AG08395 (cell line): ENCODE data around the gene COL5A1.
A peak's percentile ranks its signal among the peaks of the same experiment; 100 is the strongest.

Source experiments
- DNase-seq: peaks from one replicate; pipeline ENCODE4 v3.0.0; 2012; ENCODE audit warnings: mixed read lengths, low spot score

Gene COL5A1

DNA sequence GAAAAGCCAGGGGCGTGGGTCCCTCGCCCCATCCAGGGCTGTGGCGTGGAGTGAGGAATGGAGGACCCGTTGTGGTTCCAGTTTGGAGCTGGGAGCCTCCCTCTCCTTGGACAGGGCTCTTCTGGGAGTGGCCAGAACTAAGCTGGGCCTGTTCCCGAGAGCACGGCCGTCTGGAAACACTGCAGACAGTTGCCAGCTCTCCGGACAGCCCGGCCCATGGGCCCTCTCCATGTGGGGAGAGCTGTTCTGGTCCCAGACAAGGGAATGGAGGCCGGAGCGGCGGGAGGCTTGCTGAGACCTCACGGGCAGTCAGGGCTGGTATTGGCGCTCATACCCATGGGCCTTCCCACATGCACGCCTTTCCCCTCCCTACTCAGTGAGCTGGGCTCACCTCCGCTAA is 193.8 kb downstream of the COL5A1 start:
- no peak for DNase-seq

DNA sequence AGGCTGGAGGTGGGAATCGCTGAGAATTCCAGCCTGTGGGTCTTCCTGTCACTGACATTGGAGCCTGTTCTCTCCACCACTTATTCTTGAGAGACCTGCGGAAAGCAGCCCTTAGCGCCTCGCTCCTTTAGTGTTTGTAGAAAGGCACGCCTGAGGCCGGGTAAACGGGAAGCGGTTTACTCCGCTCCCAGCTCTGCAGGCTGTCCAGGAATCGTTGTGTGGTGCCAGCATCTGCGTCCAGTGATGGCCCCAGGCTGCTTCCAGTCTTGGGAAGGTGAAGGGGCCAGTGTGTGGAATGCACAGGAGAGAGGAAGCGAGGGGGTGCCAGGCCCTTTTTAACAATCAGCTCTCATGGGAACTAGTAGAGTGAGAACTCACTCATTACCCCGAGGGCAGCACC is 194.4 kb downstream of the COL5A1 start:
- DNase-seq = no peak

DNA sequence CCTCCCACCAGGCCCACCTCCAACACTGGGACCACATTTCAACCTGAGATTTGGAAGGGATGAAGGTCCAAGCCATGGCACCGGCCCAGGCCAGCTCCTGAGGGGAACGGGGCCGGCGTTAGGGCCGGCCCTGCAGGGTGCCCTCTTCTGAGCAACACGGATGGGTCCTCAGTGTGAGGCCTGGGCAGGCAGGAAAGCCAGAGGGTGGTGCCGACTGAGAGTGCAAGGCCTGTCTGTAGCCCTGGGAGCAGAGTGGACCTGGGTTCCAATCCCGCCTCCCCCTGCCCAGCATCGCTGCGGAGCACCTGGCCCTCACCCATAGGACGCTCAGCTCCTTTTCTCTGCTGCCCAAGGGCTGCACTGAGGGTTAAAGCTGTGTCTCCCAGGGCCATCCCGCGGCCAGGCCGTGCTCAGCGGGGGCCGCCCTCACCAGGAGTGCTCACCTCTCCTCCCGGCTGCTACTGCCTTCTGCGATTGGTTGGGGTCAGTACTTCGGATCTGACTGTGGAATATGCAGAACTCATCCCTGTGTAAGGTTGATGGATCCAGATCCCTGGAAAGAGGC is 194.9 kb downstream of the COL5A1 start:
- DNase-seq = no peak

DNA sequence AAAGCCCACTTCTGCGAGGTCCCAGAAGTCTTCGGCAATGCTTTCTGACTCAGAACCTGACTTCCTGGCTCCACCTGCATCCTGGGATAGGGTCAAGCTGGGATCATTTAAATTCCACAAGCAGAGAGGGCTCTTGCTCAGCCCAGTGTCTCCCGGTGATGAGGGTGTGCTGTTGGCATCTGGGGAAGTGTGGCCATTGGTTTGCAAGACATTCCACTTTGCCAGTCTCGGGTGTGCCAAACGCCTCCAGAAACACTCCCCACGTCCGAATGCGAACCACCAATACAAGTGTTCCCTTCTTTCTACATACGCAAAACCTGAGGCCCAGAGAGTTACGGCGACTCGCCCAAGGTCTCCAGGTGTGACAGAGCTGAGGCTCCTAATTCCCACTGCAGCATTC is 195.9 kb downstream of the COL5A1 start:
- no peak for DNase-seq

DNA sequence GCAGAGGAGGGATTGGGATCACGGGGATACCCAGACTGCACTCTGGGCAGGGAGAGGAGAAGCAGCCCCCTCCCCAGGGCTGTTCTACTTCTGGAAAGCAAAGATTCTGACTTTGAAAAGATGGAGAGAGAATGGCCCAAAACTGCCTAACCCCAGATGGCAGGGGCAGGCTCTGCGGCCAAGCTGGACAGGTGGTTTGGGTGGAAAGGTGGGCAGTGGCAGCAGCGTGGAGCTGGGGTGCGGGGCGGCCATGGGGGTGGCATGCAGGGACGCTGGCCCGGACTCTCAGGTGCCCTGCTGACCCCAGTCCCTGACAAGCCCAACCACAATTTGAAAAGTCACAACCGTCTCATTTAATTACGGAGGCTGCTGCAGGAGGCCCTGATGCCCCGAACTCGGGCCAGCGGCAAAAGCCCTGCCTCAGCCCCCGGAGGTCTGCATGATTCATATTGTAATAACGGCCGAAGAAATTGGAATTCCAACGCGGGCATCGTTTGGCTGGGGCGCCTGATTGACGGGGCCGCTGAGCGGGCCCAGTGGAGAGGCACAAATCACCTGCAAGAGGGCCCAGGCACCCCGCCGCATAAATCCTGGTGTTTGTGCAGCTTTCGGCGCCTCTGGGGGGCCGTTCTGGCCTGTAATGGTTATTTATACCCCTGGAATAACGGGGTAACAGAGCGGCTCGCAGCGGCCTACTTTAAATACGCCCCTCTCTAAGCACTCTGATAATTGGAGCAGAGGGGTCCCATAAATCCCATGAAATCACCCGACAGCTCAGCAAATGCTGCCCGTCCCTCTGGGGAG is 197.2 kb downstream of the COL5A1 start:
- no peak for DNase-seq

DNA sequence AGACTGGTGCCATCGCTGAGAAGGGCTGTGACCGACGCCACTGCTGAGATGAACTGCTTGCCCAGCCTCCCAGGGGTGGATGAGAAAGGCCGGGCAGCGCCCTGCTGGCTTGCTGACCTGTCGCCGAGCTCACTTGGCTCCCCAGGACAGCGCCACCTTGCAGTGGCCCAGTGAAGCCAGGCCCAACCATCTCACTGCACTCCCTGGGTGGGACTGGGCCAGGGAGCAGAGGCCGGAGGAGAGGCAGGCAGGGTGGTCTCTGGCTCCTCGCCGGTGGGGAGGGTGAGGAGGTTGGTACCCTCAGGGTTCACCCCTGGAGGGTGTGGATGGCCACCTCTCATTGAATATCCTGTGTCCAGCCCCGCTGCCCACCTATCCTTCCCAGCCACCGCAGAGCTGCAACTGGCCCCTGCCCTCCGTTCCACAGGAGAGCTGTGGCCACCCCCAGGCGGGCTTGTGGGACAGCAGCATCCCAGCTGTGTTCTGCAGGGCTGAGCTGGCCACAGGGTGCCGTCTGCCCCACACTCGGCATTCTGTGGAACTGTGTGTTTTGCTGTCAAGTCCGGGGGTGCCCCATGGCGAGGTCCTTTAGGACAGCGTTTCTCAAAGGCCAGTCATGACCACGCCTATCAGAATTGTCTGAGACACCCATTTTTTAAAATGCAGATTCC is 198.0 kb downstream of the COL5A1 start:
- DNase-seq = no peak

DNA sequence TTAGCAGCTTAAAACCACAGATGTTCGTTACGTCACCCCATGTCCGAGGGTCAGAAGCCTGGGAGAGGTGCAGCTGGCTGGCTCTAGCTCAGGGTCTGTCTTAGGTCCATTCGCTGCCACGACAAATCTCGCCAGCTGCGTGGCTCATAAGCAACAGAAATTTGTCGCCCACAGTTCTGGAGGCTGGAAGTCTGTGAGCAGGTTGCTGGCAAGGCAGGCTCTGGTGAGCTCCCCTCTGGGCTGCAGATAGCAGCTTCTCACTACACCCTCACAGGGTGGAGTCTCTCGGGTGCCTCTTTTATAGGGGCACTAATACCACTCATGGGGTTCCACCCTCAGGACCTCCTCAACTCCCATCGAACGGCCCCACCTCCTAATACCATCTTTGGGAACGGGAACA is 198.9 kb downstream of the COL5A1 start:
- DNase-seq = no peak

DNA sequence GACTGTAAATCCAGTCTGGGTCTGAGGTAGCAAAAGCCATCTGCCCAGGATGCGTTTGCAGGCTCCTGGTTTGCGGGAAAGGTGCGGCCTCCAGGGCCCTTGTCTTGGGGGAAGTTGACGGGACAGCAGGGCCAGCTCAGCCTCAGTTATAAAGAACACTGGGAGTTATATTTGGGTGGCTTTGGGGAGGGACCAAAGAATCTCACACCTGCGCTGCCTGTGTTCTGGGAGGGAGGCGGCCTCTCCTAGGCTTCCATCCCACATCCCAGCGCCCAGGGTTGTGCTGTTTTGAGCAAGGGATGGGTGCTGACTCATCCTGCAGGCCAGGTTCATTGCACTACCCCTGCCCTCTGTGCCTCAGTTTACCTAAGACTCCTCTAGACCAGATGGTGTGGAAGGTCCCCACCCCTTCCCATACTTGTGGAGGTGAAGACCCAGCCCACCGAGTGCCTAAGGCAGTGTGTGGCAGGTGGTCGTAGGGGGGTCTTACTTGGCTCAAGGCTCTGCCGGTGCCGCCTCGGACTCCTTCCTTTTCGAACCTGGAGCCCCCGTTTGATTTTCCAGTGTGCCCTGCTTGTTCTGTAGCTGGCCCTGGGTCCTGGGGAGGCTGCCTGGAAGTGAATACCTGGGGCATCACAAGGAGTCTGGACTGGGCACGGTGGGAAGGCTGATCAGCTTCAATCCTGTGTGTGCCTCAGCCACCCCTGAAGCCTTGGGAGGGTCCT is 199.7 kb downstream of the COL5A1 start:
- no peak for DNase-seq

DNA sequence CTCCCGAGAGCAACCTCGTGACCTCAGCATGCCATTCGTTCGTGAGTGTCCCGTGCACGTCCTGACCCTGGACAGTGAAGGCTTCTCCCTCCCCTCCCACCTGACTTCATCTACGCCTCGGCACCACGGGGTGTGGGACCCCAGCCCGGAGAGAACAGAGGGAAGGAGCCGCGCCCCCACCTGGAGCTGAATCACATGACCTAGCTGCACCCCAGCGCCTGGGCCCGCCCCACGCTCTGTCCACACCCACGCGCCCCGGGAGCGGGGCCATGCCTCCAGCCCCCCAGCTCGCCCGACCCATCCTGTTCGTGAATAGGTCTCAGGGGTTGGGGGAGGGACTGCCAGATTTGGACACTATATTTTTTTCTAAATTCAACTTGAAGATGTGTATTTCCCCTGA is 200.7 kb downstream of the COL5A1 start:
- DNase-seq = no peak

DNA sequence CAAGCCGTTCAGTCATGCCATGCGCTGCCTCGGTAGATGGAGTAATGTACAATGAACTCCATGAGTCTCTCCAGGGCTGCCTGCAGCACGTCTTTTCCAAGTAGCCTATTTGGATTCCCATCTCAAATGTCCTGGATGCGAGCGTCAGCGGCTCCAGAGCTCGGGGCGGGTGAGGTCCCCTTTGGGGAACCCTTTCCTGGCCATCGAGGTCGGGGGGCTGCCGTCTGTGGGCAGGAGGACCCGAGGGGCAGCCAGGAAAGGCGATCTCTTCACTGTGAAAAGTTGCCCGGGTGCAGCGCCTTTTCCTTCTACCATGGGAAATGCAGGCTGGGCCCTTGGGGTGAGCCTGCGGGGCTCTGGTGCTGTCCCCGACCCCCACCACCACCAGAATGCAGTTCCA is 202.1 kb downstream of the COL5A1 start:
- no peak for DNase-seq

DNA sequence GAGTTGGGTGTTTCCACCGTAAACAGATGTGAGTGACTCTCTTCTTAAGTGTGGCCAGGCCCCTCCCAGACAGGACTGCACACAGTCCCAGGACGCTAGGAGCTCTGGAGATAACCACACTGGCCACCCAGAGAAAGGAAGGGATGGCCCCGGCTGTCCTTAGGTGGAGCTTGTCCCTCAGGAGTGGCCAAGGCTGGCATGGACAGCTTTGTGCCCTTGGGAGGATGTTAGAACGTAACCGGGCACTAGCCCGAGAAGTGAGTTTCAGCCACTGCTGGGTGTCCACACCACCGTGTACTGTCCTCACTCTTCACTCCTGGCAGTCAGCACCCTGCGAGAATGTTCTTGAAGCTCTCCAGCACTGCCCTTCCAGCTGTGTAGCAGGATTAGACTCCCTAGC is 203.2 kb downstream of the COL5A1 start:
- no peak for DNase-seq

DNA sequence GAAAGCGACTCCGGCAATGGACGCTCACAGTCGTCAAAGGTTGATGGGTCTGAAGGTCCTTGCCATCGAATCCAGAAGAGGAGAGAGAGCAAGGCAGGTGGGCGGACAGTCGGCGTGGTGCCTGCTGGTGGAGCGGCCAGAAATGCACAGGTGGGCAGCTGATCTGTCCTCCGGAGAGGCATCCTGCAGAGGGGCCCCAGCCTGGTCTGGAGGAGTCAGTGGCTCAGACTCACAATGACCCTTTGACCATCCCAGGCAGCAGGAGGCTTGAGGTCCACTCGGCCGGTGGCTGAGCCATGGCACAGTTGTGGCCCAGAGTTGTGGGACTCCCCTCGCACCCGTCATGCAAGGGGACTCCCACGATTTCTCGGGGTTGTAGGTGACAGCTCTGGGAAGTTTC is 204.6 kb downstream of the COL5A1 start:
- DNase-seq = no peak

DNA sequence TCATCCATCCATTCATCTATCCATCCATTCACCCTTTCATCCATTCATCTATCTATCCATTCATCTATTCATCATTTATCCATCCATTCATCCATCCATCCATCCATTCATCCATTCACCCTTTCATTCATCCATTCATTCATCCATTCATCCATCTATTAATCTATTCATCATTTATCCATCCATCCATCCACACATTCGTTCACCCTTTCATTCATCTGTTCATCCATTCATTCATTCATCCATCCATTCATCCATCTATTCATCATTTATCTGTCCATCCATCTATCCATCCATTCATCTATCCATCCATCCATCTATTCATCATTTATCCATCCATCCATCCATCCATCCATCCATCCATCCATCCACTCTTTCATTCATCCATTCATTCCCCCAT is 205.1 kb downstream of the COL5A1 start:
- DNase-seq = no peak

DNA sequence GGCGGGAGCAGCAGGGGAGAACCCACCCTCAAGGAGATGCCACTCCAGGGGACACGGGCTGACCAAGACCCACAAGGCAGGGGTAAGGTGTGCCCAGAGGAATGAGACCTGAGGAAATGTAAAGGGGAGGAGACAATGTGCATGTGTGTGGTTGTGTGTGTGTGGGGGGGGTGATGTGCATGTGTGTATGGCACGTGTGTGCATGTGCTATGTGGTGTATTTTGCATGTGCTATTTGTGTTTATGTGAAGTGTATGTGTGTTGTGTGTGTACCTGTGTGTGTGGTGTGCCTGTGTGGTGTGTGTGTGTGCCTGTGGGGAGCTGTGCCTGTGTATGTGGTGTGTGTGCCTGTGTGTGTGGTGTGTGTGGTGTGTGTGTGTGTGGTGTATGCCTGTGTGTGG is 205.5 kb downstream of the COL5A1 start:
- no peak for DNase-seq

DNA sequence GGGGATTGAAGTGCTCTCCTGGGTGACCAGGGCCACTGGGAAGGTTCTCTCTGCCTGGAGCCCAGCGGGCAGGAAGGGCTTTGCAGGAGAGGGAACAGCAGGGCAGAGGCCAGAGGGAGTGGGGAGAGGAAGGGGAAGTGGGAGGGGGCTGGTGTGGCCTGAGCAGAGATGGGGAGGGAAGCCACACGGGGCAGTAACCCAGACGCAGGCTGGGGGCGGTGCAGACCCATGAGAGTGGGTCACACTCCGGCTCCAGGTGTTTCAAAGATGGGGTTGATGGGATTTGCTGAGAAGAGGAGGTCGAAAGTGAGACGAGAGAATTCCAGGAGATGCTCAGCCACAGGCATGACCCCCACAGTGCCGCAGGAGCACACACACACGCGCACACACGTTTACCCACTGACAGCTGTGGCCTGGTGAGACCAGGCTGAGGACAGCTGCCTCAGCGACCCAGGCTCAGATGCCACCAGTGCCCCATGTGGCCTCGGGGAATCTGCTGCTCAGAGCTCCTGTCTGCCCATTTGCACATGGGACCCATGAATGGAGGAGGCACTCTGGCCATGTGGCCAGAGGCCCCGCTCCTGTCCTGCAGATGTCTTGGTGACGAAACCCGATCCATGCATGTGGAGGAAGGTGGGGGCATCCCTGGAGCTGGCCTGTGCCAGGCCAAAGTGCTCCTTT is 206.3 kb downstream of the COL5A1 start:
- DNase-seq = no peak

DNA sequence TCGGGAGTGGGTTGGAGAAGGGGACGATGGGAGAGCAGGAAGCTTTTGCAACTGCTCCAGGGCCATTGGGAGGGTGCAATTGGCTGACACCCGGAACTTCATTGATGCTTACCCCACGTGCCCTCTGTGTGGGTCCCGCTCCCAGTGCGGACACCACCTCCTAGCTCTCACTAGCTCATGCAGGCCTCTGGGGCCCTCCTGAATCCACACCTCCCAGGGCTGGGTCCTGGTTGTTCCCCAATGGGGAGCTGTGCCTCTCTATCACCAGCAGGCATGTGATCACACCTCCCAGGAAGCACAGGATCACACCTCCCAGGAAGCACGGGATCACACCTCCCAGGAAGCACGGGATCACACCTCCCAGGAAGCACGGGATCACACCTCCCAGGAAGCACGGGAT is 206.9 kb downstream of the COL5A1 start:
- no peak for DNase-seq

DNA sequence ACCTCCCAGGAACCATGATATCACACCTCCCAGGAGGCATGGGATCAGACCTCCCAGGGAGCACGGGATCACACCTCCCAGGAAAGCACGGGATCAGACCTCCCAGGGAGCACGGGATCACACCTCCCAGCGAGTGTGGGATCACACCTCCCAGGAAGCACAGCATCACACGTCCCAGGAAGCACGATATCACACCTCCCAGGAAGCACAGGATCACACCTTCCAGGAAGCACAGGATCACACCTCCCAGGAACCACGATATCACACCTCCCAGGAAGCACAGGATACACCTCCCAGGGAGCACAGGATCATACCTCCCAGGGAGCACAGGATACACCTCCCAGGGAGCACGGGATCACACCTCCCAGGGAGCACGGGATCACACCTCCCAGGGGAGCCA is 209.0 kb downstream of the COL5A1 start:
- no peak for DNase-seq

DNA sequence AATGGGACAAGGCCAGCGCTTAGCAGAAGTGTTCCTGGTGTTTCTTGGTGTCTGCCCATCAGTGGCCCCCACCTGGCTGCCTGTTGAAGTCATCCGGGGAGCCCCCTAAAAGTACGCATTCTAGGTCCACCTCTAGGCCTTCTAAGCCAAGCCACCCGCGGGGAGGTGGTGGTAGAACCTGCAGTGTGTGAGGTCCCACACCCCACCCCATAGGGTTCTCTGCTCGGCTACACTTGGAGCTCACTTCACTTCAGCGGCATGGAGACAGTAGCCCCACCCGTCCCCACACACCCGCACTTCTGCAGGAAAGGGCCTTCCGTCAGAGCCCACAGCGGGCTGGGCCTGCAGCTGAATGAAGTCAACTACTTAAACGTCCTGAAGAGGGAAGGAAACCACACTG is 209.4 kb downstream of the COL5A1 start:
- no peak for DNase-seq

DNA sequence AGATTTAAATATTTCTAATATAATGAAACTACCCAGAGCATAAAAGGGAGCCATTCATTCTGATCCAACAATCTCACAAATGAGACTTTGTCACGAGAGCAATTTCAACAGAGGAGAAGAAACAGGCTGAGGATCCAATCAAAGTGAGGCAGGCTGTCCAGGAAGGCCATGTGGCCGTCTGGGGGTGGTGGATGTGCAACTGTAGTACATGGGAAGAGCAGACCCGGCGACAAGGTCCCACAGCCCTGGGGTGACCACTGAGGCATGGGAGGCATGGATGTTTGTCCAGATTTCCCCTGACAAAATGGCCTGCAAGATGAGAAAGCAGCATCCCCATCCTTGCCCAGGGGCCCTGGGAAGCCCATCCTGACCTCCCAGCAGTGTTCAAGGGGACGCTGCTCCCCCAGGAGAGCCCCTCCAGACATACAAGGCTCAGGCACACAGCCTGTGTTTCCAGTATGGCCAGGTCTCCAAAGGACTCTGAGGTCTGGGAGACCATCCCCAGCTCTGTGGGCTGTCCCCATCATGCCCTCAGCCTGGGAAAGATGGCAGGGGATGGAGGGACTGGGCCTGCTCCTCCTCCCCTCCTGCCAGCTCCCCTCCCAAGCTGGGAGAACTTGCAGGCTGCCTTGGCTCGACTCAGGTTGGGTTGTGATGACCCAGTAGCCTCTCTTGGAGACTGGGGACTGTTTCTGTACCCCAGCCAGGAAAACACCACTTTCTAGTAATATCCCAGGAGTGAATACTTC is 211.5 kb downstream of the COL5A1 start:
- peak; percentile 33 for DNase-seq

DNA sequence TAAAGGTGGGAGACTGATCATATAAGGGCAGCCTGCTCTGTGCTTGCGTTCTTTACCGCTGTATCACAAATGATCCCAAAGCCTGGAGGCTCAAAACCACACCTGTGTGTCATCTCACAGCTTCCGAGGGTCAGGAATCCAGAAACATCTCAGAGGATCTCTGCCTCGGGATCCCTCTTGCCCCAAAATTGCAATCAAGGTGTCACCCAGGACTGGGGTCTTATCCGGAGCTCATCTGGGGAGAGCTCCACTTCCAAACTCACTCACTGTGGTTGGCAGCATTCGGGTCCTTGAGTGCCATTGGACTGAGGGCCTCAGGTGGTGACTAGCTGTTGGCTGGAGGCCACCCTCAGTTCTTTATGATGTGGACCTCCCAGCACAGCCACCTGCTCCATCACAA is 212.3 kb downstream of the COL5A1 start:
- no peak for DNase-seq

DNA sequence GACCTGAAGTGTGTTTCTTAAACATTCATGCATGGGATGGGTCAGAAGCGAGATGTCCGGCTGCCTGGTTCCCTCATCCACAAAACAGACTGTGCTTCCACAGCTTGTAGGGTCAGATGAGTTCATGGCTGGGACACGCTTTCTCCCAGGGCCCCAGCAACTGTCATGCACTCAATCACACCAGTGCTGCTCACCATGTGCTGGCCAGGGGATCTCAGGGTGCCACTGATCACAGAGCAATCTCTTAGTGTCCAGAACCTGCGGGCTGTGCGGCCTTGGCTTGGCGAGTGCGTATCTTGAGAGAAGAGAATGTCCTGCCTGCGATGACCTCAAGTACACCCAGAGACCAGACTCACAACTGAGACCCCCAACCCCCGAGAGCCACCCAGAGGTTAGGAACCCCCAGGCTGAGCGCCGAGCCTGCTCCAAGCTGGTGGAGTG is 213.0 kb downstream of the COL5A1 start:
- no peak for DNase-seq
